Subcutaneous abdominal adipose tissue (tissue), 5 donors: ENCODE data around the gene HBG1.

Experiments used
- H3K27ac ChIP-seq: one replicate; pipeline ENCODE4 v1.7.0; 2013; ENCODE audit warnings: low read depth, mild to moderate bottlenecking, inconsistent platforms, low read length, moderate library complexity
- H3K27me3 ChIP-seq, 5 donors: one replicate each; pipeline ENCODE4 v1.7.0; 2013; ENCODE audit warnings: low read length in 5 of 5, inconsistent platforms in 1 of 5; ENCODE audit not compliant: control insufficient read depth in 5 of 5, insufficient read depth in 4 of 5
- H3K36me3 ChIP-seq, 5 donors: one replicate each; pipeline ENCODE4 v1.7.0; 2013; ENCODE audit warnings: low read length in 5 of 5; ENCODE audit not compliant: control insufficient read depth in 5 of 5, insufficient read depth in 5 of 5
- H3K4me1 ChIP-seq, 5 donors: one replicate each; pipeline ENCODE4 v1.7.0; 2013; ENCODE audit warnings: low read length in 5 of 5, mild to moderate bottlenecking in 3 of 5, moderate library complexity in 1 of 5; ENCODE audit not compliant: control insufficient read depth in 5 of 5, insufficient read depth in 5 of 5
- H3K4me3 ChIP-seq, 5 donors: one replicate each; pipeline ENCODE4 v1.7.0; 2013; ENCODE audit warnings: low read length in 5 of 5, low read depth in 1 of 5
- H3K9ac ChIP-seq, 5 donors: one replicate each; pipeline ENCODE4 v1.7.0; 2013; ENCODE audit warnings: low read length in 5 of 5, mild to moderate bottlenecking in 4 of 5, moderate library complexity in 3 of 5
- H3K9me3 ChIP-seq, 5 donors: one replicate each; pipeline ENCODE4 v1.7.0; 2013; ENCODE audit warnings: low read length in 5 of 5; ENCODE audit not compliant: control insufficient read depth in 5 of 5
- donor health status: healthy.
- donor health status: healthy.
- donor health status: healthy.
- donor health status: healthy.
- donor health status: healthy.

The HBG1 gene

DNA sequence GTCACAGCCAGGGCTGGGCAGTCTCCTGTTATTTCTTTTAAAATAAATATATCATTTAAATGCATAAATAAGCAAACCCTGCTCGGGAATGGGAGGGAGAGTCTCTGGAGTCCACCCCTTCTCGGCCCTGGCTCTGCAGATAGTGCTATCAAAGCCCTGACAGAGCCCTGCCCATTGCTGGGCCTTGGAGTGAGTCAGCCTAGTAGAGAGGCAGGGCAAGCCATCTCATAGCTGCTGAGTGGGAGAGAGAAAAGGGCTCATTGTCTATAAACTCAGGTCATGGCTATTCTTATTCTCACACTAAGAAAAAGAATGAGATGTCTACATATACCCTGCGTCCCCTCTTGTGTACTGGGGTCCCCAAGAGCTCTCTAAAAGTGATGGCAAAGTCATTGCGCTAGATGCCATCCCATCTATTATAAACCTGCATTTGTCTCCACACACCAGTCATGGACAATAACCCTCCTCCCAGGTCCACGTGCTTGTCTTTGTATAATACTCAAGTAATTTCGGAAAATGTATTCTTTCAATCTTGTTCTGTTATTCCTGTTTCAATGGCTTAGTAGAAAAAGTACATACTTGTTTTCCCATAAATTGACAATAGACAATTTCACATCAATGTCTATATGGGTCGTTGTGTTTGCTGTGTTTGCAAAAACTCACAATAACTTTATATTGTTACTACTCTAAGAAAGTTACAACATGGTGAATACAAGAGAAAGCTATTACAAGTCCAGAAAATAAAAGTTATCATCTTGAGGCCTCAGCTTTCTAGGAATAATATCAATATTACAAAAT, 38.6 kb upstream of the HBG1 start:
- Histone ChIP-seq H3K9ac (no peak overlapping the region), H3K27me3 (no peaks in the 10 kb centered on the region), H3K4me1 (no peaks in the 10 kb centered on the region), H3K27ac (no peak overlapping the region), H3K4me3 (no peak overlapping the region), H3K9me3 (no peaks in the 10 kb centered on the region), H3K36me3 (no peaks in the 10 kb centered on the region)

DNA sequence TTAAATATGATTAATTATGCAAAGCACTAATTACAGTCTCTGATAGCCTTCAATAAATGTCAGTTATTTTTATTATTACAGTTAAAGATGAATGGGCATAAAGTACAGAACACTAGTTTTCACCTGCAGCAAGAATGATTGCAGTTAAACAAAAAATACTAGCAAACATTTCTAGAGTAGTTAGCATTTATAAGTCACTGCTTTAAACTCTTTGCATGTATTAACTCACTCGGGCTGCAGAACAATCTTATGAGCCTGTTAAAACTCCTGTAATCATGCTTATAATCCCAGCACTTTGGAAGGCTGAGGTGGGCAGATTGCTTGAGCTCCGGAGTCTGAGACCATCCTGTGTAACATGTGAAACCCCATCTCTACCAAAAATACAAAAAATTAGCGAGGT, 37.2 kb upstream of the HBG1 start:
- no peak overlapping the region for H3K4me3 ChIP-seq
- no peaks in the 10 kb centered on the region for H3K4me1 ChIP-seq

DNA sequence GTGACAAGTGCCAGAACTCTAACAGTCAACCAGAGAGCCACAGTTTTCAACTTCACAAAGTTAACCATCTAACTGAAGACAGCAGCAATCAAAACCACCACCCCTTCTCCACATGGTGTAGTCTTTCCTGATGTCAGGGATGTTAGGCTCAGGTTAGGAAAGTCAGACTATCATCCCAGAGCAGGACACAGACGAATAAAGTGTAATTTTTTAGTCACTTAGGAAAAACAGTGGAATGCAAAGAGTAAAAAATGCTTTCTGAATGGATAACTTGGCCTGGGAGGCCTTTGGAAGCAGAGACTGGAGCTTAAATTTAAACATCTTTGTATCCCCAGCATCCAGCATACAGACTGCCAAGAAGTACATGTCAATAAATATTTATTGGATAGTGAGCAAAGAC, 36.7 kb upstream of the HBG1 start:
- H3K9ac ChIP-seq: no peak overlapping the region
- H3K27me3 ChIP-seq: no peaks in the 10 kb centered on the region
- H3K27ac ChIP-seq: no peak overlapping the region
- H3K4me1 ChIP-seq: no peaks in the 10 kb centered on the region
- no peaks in the 10 kb centered on the region for H3K36me3 ChIP-seq
- no peaks in the 10 kb centered on the region for H3K9me3 ChIP-seq
- no peak overlapping the region for H3K4me3 ChIP-seq

More for the DNA sequence above, 37.2 kb upstream of the HBG1 start:
- no peaks in the 10 kb centered on the region for H3K9me3 ChIP-seq
- H3K27me3 ChIP-seq: no peaks in the 10 kb centered on the region
- no peak overlapping the region for H3K9ac ChIP-seq
- no peaks in the 10 kb centered on the region for H3K36me3 ChIP-seq
- H3K27ac ChIP-seq: no peak overlapping the region

DNA sequence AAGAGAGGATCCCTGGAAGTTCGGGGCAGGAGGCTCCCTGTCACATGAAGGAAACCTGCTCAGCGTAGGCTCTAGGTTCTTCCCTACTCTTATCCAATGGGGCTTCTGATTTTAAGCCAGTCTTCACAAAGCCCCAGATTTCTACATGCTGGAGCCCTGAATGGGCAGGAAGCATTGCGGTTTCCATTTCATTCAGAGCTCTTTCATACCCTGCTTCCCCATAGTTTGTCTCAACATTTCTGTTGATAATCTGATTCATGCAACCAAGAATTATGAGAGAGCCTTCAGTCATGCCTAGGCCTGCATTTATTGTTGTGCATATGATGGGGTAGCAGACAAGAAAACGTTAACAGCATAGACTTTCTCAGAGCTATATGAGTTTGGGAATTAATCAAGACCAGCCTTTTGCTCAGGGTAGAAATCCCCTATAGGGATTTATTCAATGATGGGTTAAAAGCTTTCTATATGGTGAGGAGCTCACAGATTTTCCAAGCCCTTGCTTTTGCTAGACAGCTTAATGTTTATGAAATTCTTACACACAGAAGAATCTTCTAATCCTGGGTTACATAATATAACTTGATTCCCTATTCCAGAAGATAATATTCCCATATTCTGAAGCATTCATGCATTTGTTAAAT, 36.2 kb upstream of the HBG1 start:
- Histone ChIP-seq H3K27ac (no peak overlapping the region), H3K9me3 (no peaks in the 10 kb centered on the region), H3K4me1 (no peaks in the 10 kb centered on the region), H3K36me3 (no peaks in the 10 kb centered on the region), H3K27me3 (no peaks in the 10 kb centered on the region), H3K9ac (no peak overlapping the region), H3K4me3 (no peak overlapping the region)

DNA sequence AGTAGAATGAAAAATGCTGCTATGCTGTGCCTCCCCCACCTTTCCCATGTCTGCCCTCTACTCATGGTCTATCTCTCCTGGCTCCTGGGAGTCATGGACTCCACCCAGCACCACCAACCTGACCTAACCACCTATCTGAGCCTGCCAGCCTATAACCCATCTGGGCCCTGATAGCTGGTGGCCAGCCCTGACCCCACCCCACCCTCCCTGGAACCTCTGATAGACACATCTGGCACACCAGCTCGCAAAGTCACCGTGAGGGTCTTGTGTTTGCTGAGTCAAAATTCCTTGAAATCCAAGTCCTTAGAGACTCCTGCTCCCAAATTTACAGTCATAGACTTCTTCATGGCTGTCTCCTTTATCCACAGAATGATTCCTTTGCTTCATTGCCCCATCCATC, 35.0 kb upstream of the HBG1 start:
- Histone ChIP-seq H3K36me3 (no peaks in the 10 kb centered on the region), H3K4me3 (no peak overlapping the region), H3K4me1 (no peaks in the 10 kb centered on the region), H3K9me3 (no peaks in the 10 kb centered on the region), H3K27ac (no peak overlapping the region), H3K27me3 (no peaks in the 10 kb centered on the region), H3K9ac (no peak overlapping the region)

DNA sequence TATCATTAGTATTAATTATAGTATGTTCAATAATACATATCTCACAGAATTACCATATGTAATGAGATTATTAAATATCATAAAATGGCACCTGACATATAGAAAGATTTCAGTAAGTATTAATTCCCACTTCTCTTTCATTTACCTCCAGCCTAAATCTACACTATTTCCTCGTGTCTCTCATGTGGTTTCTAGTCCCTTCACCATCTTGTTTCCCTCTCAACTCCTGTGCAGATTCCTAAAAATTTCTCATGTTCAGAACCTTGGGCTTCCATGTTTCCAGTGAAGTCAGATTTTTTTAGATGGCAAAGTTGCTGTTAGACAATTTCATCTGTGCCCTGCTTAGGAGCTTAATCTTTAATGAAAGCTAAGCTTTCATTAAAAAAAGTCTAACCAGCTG, 34.2 kb upstream of the HBG1 start:
- H3K4me1 ChIP-seq: no peaks in the 10 kb centered on the region
- no peak overlapping the region for H3K9ac ChIP-seq
- H3K9me3 ChIP-seq: no peaks in the 10 kb centered on the region
- H3K4me3 ChIP-seq: no peak overlapping the region
- H3K36me3 ChIP-seq: no peaks in the 10 kb centered on the region
- no peaks in the 10 kb centered on the region for H3K27me3 ChIP-seq
- H3K27ac ChIP-seq: no peak overlapping the region

DNA sequence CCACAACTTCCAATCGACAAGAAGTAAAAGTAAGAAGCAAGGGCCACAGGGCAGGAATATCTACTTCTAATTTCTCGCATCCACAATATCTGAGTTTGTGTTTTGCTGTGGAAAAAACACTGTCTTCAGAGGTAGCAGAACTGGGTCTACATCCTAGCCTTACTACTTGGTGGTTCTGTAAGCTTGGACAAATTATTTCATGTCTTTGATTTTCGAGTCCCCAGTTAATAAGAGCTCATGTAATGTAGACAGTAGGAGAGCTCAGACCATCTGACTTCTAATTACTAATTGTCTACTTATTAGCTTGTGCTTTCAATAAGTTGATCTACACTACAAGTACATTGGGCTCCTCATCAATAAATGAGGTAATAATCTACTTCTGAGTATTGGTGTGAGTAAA, 33.4 kb upstream of the HBG1 start:
- Histone ChIP-seq H3K9ac (no peak overlapping the region), H3K27ac (no peak overlapping the region), H3K36me3 (no peaks in the 10 kb centered on the region), H3K9me3 (no peaks in the 10 kb centered on the region), H3K27me3 (no peaks in the 10 kb centered on the region), H3K4me1 (no peaks in the 10 kb centered on the region), H3K4me3 (no peak overlapping the region)

DNA sequence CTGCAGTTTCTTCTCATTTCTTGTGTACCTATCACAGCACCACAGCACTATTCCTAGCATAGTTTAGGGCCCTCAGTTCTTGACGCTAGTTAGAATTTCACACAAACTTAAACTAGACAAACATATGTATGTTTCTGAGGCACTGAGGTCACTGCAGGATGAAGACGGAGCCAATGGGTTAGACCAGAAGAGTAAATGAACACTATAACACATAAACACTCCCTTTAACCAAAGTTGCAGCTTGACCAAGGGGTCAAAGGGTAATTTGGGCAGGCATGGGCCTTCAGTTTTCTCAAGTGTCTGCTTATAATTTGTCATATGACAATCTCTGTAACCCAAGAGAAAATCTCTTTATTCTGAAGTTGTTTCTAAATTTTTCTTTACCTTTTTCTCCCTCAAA, 33.0 kb upstream of the HBG1 start:
- H3K36me3 ChIP-seq: no peaks in the 10 kb centered on the region
- no peaks in the 10 kb centered on the region for H3K4me1 ChIP-seq
- no peak overlapping the region for H3K4me3 ChIP-seq
- H3K27me3 ChIP-seq: no peaks in the 10 kb centered on the region
- no peaks in the 10 kb centered on the region for H3K9me3 ChIP-seq
- H3K9ac ChIP-seq: no peak overlapping the region
- H3K27ac ChIP-seq: no peak overlapping the region

DNA sequence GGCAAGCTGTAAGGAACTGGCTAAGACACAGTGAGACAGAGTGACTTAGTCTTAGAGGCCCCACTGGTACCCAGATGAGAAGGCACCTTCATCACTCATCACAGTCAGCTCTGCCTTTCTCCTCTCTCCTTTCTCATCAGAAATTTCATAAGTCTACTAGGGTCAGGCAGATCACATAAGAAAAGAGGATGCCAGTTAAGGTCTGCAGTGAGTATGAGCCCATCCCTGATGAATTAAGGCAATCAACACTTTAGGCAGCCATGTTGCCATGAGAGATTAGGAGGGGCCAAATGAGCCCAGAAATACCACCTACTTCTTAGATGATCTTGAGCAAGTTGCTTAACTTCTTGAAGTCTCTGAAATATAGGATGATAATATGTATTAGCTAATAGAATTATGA, 31.9 kb upstream of the HBG1 start:
- H3K36me3 ChIP-seq: no peaks in the 10 kb centered on the region
- no peak overlapping the region for H3K27ac ChIP-seq
- H3K4me3 ChIP-seq: no peak overlapping the region
- H3K4me1 ChIP-seq: no peaks in the 10 kb centered on the region
- H3K9me3 ChIP-seq: no peaks in the 10 kb centered on the region
- no peaks in the 10 kb centered on the region for H3K27me3 ChIP-seq
- H3K9ac ChIP-seq: no peak overlapping the region

DNA sequence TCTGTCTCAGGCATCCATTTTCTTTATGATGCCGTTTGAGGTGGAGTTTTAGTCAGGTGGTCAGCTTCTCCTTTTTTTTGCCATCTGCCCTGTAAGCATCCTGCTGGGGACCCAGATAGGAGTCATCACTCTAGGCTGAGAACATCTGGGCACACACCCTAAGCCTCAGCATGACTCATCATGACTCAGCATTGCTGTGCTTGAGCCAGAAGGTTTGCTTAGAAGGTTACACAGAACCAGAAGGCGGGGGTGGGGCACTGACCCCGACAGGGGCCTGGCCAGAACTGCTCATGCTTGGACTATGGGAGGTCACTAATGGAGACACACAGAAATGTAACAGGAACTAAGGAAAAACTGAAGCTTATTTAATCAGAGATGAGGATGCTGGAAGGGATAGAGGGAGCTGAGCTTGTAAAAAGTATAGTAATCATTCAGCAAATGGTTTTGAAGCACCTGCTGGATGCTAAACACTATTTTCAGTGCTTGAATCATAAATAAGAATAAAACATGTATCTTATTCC, 31.0 kb upstream of the HBG1 start:
- Histone ChIP-seq H3K27ac (no peak overlapping the region), H3K36me3 (no peaks in the 10 kb centered on the region), H3K4me3 (no peak overlapping the region), H3K27me3 (no peaks in the 10 kb centered on the region), H3K4me1 (no peaks in the 10 kb centered on the region), H3K9me3 (no peaks in the 10 kb centered on the region), H3K9ac (no peak overlapping the region)
